PC-9 (cell line): ENCODE results near the gene FANCG.

Experiments used
- CTCF ChIP-seq: fragments of 200-600 bp; sonication (generic); conservative IDR thresholded peaks from 2 replicates; pipeline ENCODE4 v1.6.1; 2017; ENCODE audit warnings: mixed run types, antibody characterized with exemption, mild to moderate bottlenecking, moderate library complexity
- EZH2 ChIP-seq: fragments of 200-600 bp; sonication (generic); IDR thresholded peaks from 2 replicates; pipeline ENCODE4 v1.8.0; 2017; ENCODE audit warnings: antibody characterized with exemption, low read depth

- peak; percentile 71; the same call in 1 of the 2 replicates for TF ChIP-seq CTCF
- no peak for TF ChIP-seq EZH2
These were observed 16.5 kb upstream of the FANCG start, which contains the start of gene PIGO for GRCh38 chr9:35096035-35096849.
